Tibial nerve (tissue), 4 donors: ENCODE results near the gene MBL2.

Experiments used
- CTCF ChIP-seq, 5 experiments: fragments of 200-600 bp in 3 of 5; fragments of 450-650 bp in 2 of 5; sonication (generic) in 3 of 5; IDR thresholded peaks; one replicate each; pipeline ENCODE4 v1.5.1; 2016 to 2019; ENCODE audit warnings: antibody characterized with exemption in 5 of 5, mild to moderate bottlenecking in 3 of 5, moderate library complexity in 2 of 5
- EP300 ChIP-seq, 2 donors: sonication (generic); formaldehyde crosslinking; IDR thresholded peaks; one replicate each; pipeline ENCODE4 v1.6.1; 2017; ENCODE audit warnings: antibody characterized with exemption in 2 of 2, mild to moderate bottlenecking in 1 of 2
- POLR2A ChIP-seq, 2 donors: fragments of 450-650 bp; IDR thresholded peaks; one replicate each; pipeline ENCODE4 v1.6.1; 2017; ENCODE audit warnings: antibody characterized with exemption in 2 of 2, mild to moderate bottlenecking in 2 of 2, moderate library complexity in 2 of 2

GRCh38 chr10:52807803-52808202, 35.2 kb upstream of the MBL2 start:
- no peak for TF ChIP-seq POLR2A (IDR thresholded peaks at IDR 0.05)
- TF ChIP-seq CTCF (IDR thresholded peaks at IDR 0.05), result no peak
- no peak for TF ChIP-seq EP300 (IDR thresholded peaks at IDR 0.05)
